GM19324 (cell line): ENCODE data around the gene ZNF394.

Experiments used
- ATAC-seq: cut with Tn5 transposase; IDR thresholded peaks from one replicate; pipeline ENCODE4 v1.9.1; 2021; ENCODE audit warnings: mild to moderate bottlenecking, moderate library complexity; ENCODE audit not compliant: unreplicated experiment, low FRiP score

Gene ZNF394

DNA sequence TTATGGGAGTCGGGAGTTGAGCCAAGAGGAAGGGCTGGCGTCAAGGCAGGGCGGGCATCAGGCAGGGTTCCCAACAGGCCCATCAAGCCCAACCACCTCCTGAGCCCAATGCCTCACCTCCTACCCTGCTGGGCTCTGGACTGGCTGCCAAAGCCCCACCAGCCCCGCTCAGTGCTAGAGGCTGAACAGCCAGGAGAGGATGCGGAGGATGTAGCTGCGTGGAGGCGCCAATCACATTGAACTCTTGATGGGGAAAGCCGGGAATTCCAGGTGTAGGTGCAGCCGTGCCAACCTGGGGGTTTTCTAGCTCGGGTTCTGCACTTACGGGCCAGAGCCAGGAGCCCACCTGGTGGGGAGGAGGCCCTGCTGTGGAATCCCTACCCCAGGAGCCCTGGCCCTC is 47.0 kb downstream of the ZNF394 start:
- ATAC-seq = no peak

DNA sequence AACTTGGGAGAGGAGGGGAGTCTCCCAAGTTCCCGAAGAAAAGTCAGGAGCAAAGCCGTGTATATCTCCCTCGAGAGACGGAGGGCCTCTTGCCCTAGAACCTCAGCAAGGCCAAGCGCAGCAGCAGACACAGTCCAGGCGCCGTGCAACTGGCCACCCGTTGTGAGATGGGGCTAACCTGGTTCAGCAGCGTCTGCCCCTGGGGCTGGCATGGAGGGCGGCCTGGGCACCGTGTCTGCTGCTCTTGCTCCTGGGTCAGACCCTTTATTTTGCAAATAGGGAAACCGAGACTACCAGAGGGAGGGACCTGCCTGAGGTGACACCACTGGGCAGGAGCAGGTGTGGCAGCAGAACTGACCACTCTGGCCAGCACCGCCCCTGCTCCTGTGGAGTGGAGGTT is 47.5 kb downstream of the ZNF394 start:
- ATAC-seq = no peak

DNA sequence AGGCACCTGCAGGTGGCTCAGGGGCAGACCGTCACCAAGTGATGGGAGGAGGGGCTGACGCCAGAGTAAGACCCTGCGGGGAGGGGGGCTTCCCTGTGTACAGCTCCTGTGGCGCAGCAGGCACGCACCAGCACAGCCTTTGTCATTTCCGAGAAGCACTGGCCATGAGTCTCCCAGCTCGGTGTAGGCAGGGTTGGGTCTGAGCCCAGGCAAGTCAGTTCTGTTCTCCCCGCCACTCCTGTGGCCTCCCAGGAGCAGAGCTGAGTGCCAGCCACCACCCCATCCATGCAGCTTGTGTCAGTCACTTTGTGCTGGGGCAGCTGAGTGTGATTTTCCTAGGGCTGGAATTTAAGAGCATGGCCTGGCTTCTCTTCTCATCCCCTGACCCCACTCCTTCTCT is 48.1 kb downstream of the ZNF394 start:
- no peak for ATAC-seq

DNA sequence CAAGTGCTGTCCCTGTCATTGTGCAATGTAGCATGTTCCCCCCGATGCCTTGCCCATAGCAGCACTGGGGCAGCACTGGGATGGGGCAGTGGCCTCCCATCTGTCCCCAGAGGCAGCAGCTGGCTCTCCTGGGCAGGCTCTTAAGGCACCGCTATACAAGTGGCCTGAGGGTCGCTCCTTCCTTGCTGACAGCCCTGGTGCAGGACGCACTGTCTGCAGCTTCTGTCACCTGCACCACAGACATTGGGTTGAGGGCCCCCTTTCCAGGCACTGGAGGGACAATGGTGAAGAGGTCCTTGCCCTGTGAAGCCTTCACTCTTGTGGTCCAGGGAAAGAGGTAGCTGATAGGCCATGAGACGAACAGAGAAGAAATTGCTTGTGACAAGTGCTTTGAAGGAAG is 50.8 kb downstream of the ZNF394 start:
- ATAC-seq = no peak

DNA sequence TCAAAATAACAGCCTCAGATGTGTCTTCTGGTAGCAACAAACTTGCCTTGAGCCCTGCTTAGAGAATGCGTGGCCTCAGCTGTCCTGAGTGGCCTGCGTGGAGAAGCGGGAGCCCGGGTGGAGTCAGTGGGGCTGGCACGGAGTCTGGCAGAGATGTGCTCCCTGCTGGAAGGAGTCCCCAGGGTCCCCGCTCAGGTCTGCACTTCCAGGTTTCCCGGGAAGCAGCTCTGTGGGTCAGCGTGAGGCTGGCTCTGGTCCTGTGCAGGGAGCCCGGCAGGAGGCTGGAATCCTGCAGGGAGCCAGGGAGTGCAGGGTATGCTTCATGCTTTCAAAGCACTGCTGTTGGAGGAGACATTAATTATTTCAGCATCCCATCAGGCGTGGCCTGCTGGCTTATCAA is 51.2 kb downstream of the ZNF394 start:
- no peak for ATAC-seq

DNA sequence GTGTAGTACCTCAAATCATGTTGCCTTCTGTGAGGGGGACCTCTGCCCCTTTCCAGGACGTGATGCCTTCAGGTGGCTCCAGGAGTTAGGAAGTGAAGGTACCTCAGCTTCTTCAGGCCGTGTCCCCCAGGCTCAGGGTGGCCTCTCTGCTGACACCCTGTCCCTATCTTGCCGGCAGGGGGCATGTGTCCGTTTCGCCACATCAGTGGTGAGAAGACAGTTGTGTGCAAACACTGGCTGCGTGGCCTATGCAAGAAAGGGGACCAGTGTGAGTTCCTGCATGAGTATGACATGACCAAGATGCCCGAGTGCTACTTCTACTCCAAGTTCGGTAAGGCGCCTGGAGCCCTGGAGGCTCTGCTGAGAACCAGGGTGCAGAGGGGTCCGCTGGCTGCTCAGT is 52.1 kb downstream of the ZNF394 start:
- ATAC-seq = no peak

DNA sequence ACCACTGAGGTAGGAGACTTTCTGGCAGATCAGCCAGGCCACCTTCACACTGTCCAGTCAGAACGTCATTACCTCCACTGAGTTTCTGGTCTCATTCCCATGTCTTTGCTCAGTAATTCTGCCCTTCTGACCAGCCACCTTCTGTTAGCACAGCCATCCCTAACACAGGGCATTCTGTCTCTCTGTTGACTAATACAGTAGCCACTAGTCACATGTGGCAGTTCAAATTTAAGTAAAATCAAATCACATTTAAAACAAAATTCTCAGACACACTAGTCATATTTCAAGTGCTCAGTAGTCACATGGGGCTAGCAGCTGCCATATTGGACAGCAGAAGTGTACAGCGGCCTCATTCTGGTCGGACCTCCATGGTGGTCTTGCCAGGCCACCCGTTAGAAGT is 54.0 kb downstream of the ZNF394 start:
- ATAC-seq = no peak
